Effector CD4-positive, alpha-beta T cell (primary cell): ENCODE data around the gene DARS1.

Experiments used
- DNase-seq: peaks from one replicate; pipeline ENCODE4 v3.0.0-alpha.2; 2020

Gene DARS1

GRCh38 chr2:135875491-135876065 is 109.8 kb downstream of the DARS1 start:
- peak; percentile 64 for DNase-seq

GRCh38 chr2:135874777-135875365 is 110.6 kb downstream of the DARS1 start:
- DNase-seq: no peak

GRCh38 chr2:135870571-135870970 is 114.9 kb downstream of the DARS1 start:
- DNase-seq: no peak

- no peak for DNase-seq
Measured at GRCh38 chr2:135863233-135863632, 122.2 kb downstream of the DARS1 start.

- DNase-seq: no peak
Measured at GRCh38 chr2:135862718-135863117, 122.7 kb downstream of the DARS1 start.
